Measurements from ENCODE around the gene MAPK8IP1. TPM values are rescaled to one million over a fixed set of nuclear protein-coding genes. Genes with fewer than 3 reads are reported as not detected.
A peak's percentile ranks its signal among the peaks of the same experiment; 100 is the strongest.

MAPK8IP1 gene
- total and polyA plus RNA-seq, 4 donors, result 0.78 to 2.7 (median 1.4) TPM

DNA sequence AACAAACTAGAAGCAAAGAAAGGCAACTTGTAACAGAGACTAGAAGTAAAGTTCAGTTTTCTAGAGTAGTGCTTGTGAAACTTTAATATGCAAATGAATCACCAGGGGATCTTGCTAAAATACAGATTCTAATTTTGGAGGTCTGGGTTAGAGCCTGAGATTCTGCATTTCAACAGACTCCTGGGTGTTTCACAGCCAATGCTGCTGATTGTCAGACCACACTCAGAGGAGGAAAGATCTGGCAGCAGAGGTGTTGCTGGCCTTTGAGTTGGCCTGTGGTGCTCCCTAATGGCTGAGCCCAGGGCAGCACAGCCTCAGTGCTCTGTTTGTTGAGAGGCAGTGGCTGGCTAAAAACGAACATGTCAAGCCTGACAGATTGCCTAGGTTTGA is 32.7 kb upstream of the MAPK8IP1 start:
- WGBS, result 23% methylated on average over 1 of the region's 1 CpG
- DNase-seq (ENCODE audit: low spot score), result no peak
- H3K27me3 ChIP-seq (ENCODE audit: control insufficient read depth in 4 of 4, insufficient read depth in 4 of 4, low read length in 3 of 4), result no peaks in the 10 kb centered on the region
- peak overlapping the region in 1 of 2 donors; percentile 35 for H3K27ac ChIP-seq (ENCODE audit: low read depth in 1 of 2, low read length in 2 of 2)
- H3K4me3 ChIP-seq (ENCODE audit: low read depth in 1 of 3, low read length in 3 of 3), result no peak overlapping the region
- no peak overlapping the region for H3K9ac ChIP-seq (ENCODE audit: low read depth in 1 of 2, low read length in 2 of 2)
- TF ChIP-seq HNF4G (IDR thresholded peaks at IDR 0.05), result no peak
- TF ChIP-seq, protein P1, sequence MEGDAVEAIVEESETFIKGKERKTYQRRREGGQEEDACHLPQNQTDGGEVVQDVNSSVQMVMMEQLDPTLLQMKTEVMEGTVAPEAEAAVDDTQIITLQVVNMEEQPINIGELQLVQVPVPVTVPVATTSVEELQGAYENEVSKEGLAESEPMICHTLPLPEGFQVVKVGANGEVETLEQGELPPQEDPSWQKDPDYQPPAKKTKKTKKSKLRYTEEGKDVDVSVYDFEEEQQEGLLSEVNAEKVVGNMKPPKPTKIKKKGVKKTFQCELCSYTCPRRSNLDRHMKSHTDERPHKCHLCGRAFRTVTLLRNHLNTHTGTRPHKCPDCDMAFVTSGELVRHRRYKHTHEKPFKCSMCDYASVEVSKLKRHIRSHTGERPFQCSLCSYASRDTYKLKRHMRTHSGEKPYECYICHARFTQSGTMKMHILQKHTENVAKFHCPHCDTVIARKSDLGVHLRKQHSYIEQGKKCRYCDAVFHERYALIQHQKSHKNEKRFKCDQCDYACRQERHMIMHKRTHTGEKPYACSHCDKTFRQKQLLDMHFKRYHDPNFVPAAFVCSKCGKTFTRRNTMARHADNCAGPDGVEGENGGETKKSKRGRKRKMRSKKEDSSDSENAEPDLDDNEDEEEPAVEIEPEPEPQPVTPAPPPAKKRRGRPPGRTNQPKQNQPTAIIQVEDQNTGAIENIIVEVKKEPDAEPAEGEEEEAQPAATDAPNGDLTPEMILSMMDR (IDR thresholded peaks at IDR 0.05; ENCODE audit: low read depth, low read length, missing input control), result peak; percentile 18
- TF ChIP-seq RAD21 (IDR thresholded peaks at IDR 0.05), result peak; percentile 26 to 66
- H3K9me3 ChIP-seq (ENCODE audit: control insufficient read depth in 4 of 4, low read length in 3 of 4), result no peaks in the 10 kb centered on the region
- H3K4me1 ChIP-seq (ENCODE audit: control insufficient read depth in 4 of 4, insufficient read depth in 4 of 4, low read length in 3 of 4), result peaks cover 19 to 92% (median 85%) of the 10 kb centered on the region in 4 donors
- peaks cover 2 to 24% (median 17%) of the 10 kb centered on the region in 4 donors for H3K36me3 ChIP-seq (ENCODE audit: control insufficient read depth in 4 of 4, insufficient read depth in 3 of 4, low read depth in 1 of 4, low read length in 3 of 4)

- Histone ChIP-seq H3K9me3 (ENCODE audit: control insufficient read depth in 4 of 4, low read length in 3 of 4) (no peaks in the 10 kb centered on the region), H3K36me3 (ENCODE audit: control insufficient read depth in 4 of 4, insufficient read depth in 3 of 4, low read depth in 1 of 4, low read length in 3 of 4) (peaks cover 2 to 31% (median 20%) of the 10 kb centered on the region in 4 donors), H3K9ac (ENCODE audit: low read depth in 1 of 2, low read length in 2 of 2) (no peak overlapping the region), H3K27ac (ENCODE audit: low read depth in 1 of 2, low read length in 2 of 2) (peak overlapping the region in 1 of 2 donors; percentile 4), H3K4me3 (ENCODE audit: low read depth in 1 of 3, low read length in 3 of 3) (no peak overlapping the region), H3K27me3 (ENCODE audit: control insufficient read depth in 4 of 4, insufficient read depth in 4 of 4, low read length in 3 of 4) (no peaks in the 10 kb centered on the region), H3K4me1 (ENCODE audit: control insufficient read depth in 4 of 4, insufficient read depth in 4 of 4, low read length in 3 of 4) (peaks cover 27 to 95% (median 91%) of the 10 kb centered on the region in 4 donors)
- no peak for DNase-seq (ENCODE audit: low spot score)
- TF ChIP-seq REST (IDR thresholded peaks at IDR 0.05), result peak; percentile 26
- TF ChIP-seq NR2F2 (IDR thresholded peaks at IDR 0.05), result no peak
- no peak for TF ChIP-seq FOXA1 (IDR thresholded peaks at IDR 0.05)
- TF ChIP-seq, protein P2, sequence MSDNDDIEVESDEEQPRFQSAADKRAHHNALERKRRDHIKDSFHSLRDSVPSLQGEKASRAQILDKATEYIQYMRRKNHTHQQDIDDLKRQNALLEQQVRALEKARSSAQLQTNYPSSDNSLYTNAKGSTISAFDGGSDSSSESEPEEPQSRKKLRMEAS (IDR thresholded peaks at IDR 0.05), result peak; percentile 20
- peak; percentile 26 for TF ChIP-seq YY1 (IDR thresholded peaks at IDR 0.05)
- TF ChIP-seq HNF4A (conservative IDR thresholded peaks at IDR 0.05), result peak in 1 of 2 donors; percentile 61
- TF ChIP-seq RXRA (IDR thresholded peaks at IDR 0.05), result peak in 1 of 2 donors; percentile 63
- no peak for TF ChIP-seq ZBTB33 (IDR thresholded peaks at IDR 0.05)
- TF ChIP-seq SP1 (IDR thresholded peaks at IDR 0.05), result no peak
- TF ChIP-seq, protein P3, sequence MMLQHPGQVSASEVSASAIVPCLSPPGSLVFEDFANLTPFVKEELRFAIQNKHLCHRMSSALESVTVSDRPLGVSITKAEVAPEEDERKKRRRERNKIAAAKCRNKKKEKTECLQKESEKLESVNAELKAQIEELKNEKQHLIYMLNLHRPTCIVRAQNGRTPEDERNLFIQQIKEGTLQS (IDR thresholded peaks at IDR 0.05), result no peak
- TF ChIP-seq TAF1 (conservative IDR thresholded peaks at IDR 0.05), result no peak
- peak; percentile 4 for TF ChIP-seq FOXA2 (IDR thresholded peaks at IDR 0.05)
- TF ChIP-seq HNF4G (IDR thresholded peaks at IDR 0.05), result no peak
- TF ChIP-seq RAD21 (IDR thresholded peaks at IDR 0.05), result no peak
- 56% methylated on average over 7 of the region's 7 CpGs for WGBS
Measured at GRCh38 chr11:45853332-45854219, 31.9 kb upstream of the MAPK8IP1 start.
